Natural killer cell (primary cell): ENCODE data around the gene MCM3AP. TPM values are rescaled to one million over a fixed set of nuclear protein-coding genes. Genes with fewer than 3 reads are reported as not detected.
A peak's percentile ranks its signal among the peaks of the same experiment; 100 is the strongest.
"Not testable (repeated sequence)": the region's sequence is repeated elsewhere in the genome, so short reads cannot be mapped to it uniquely, and the experiment has no call there.

Experiments
- ATAC-seq, 3 donors: fragments of 150-1000 bp in 2 of 3; fragments of 200-7000 bp in 1 of 3; cut with Tn5 transposase; 1 replicate in 1 of 3; 2 replicates in 2 of 3; pipeline ENCODE4 v1.10.0; 2021; ENCODE audit warnings: mild to moderate bottlenecking in 2 of 3, moderate library complexity in 2 of 3
- DNase-seq, 2 donors: peaks; one replicate each; pipeline versions ENCODE4 v3.0.0 to v3.0.0-alpha.2; 2013 to 2021; ENCODE audit warnings: mixed read lengths in 1 of 2
- H3K27ac ChIP-seq: one replicate; pipeline ENCODE4 v1.5.1; 2013; ENCODE audit warnings: mild to moderate bottlenecking, low read length
- H3K27me3 ChIP-seq: one replicate; pipeline ENCODE4 v1.6.1; 2013; ENCODE audit warnings: low read length; ENCODE audit not compliant: control insufficient read depth, insufficient read depth
- H3K36me3 ChIP-seq: one replicate; pipeline ENCODE4 v1.6.1; 2013; ENCODE audit warnings: low read length; ENCODE audit not compliant: control insufficient read depth, insufficient read depth
- H3K4me1 ChIP-seq: one replicate; pipeline ENCODE4 v1.6.1; 2013; ENCODE audit warnings: low read length; ENCODE audit not compliant: control insufficient read depth, insufficient read depth
- H3K4me3 ChIP-seq: one replicate; pipeline ENCODE4 v1.5.1; 2013; ENCODE audit warnings: low read length
- H3K9me3 ChIP-seq: one replicate; pipeline ENCODE4 v1.6.1; 2013; ENCODE audit warnings: low read length; ENCODE audit not compliant: control insufficient read depth, insufficient read depth
- H3K27ac Mint-ChIP-seq, 2 donors: one replicate each; pipeline ENCODE4 v1.8.0; 2022; ENCODE audit warnings: mild to moderate bottlenecking in 2 of 2, mixed read lengths in 2 of 2, moderate library complexity in 1 of 2
- H3K27me3 Mint-ChIP-seq, 2 donors: one replicate each; pipeline ENCODE4 v1.8.0; 2022; ENCODE audit warnings: low read depth in 2 of 2, mixed read lengths in 2 of 2
- H3K36me3 Mint-ChIP-seq: one replicate; pipeline ENCODE4 v1.8.0; 2022; ENCODE audit warnings: mixed read lengths
- H3K4me1 Mint-ChIP-seq, 2 donors: one replicate each; pipeline ENCODE4 v1.8.0; 2022; ENCODE audit warnings: mixed read lengths in 2 of 2
- H3K4me3 Mint-ChIP-seq: one replicate; pipeline ENCODE4 v1.8.0; 2022; ENCODE audit warnings: mild to moderate bottlenecking, moderate library complexity, mixed read lengths
- H3K9me3 Mint-ChIP-seq, 2 donors: one replicate each; pipeline ENCODE4 v1.8.0; 2022; ENCODE audit warnings: mixed read lengths in 2 of 2
- CTCF ChIP-seq: fragments of 200-600 bp; IDR thresholded peaks from one replicate; pipeline ENCODE4 v1.8.0; 2022; ENCODE audit warnings: antibody characterized with exemption
- WGBS: methylation state at CpG from one replicate; pipeline ENCODE4 v1.1.7; 2013; ENCODE audit warnings: missing lambda C conversion rate; ENCODE audit not compliant: insufficient coverage; 5-methylcytosine and 5-hydroxymethylcytosine counted together
- intact Hi-C: fragments of 100-400 bp; cut with micrococcal nuclease; formaldehyde crosslinking; loops from one replicate; pipeline ENCODE4 v1.14.2; 2022
- total RNA-seq, 4 donors: library from RNA; stranded (reverse); fragments of 120-200 nt in 1 of 4; gene quantifications; one replicate each; pipeline versions ENCODE4 v1.2.3 to v1.2.4, GENCODE V29; 2013 to 2022

The MCM3AP gene
- total RNA-seq, 3 donors from 2014 or later (not counting 1 experiment from before 2014, with no cell fraction given) = 143 to 172 (median 159) TPM

- Mint-ChIP-seq H3K27ac (no peak overlapping the region), H3K36me3 (peaks cover 29% of the 10 kb centered on the region), H3K4me3 (no peak overlapping the region), H3K4me1 (peaks cover 8% of the 10 kb centered on the region in 2 donors), H3K9me3 (no peaks in the 10 kb centered on the region), H3K27me3 (no peaks in the 10 kb centered on the region)
- H3K27ac ChIP-seq = no peak overlapping the region
- DNase-seq = no peak
- TF ChIP-seq CTCF = no peak
- no peak for ATAC-seq
- peaks cover 83% of the 10 kb centered on the region for H3K36me3 ChIP-seq
- WGBS = 96% methylated on average over 8 of the region's 8 CpGs
- H3K4me1 ChIP-seq = no peaks in the 10 kb centered on the region
- H3K9me3 ChIP-seq = no peaks in the 10 kb centered on the region
- no peaks in the 10 kb centered on the region for H3K27me3 ChIP-seq
- H3K4me3 ChIP-seq = no peak overlapping the region
- intact Hi-C loops = no loop called here
These were observed 40.8 kb downstream of the MCM3AP start for GRCh38 chr21:46244602-46245001.

GRCh38 chr21:46243960-46244361 lies 41.5 kb downstream of the MCM3AP start:
- no peak for TF ChIP-seq CTCF
- Mint-ChIP-seq H3K27me3 (no peaks in the 10 kb centered on the region), H3K4me3 (no peak overlapping the region), H3K4me1 (peaks cover 6 to 7% of the 10 kb centered on the region in 2 donors), H3K9me3 (no peaks in the 10 kb centered on the region), H3K27ac (peak overlapping the region in 1 of 2 donors; percentile 72), H3K36me3 (peaks cover 32% of the 10 kb centered on the region)
- no peaks in the 10 kb centered on the region for H3K9me3 ChIP-seq
- no peak overlapping the region for H3K27ac ChIP-seq
- 68% methylated on average over 3 of the region's 3 CpGs for WGBS
- DNase-seq (no peak), ATAC-seq (peak in 1 of 3 donors; percentile 65)
- no peak overlapping the region for H3K4me3 ChIP-seq
- no peaks in the 10 kb centered on the region for H3K27me3 ChIP-seq
- no peaks in the 10 kb centered on the region for H3K4me1 ChIP-seq
- peaks cover 82% of the 10 kb centered on the region for H3K36me3 ChIP-seq
- intact Hi-C loops = no loop called here

GRCh38 chr21:46243325-46243724 lies 42.1 kb downstream of the MCM3AP start:
- intact Hi-C loops = no loop called here
- Histone ChIP-seq H3K4me1 (no peaks in the 10 kb centered on the region), H3K36me3 (peaks cover 85% of the 10 kb centered on the region), H3K4me3 (no peak overlapping the region), H3K27me3 (no peaks in the 10 kb centered on the region), H3K27ac (no peak overlapping the region), H3K9me3 (no peaks in the 10 kb centered on the region)
- no peaks in the 10 kb centered on the region for H3K9me3 Mint-ChIP-seq
- ATAC-seq = no peak
- H3K4me3 Mint-ChIP-seq = no peak overlapping the region
- WGBS = 94% methylated on average over 8 of the region's 8 CpGs
- peaks cover 6 to 7% of the 10 kb centered on the region in 2 donors for H3K4me1 Mint-ChIP-seq
- no peaks in the 10 kb centered on the region for H3K27me3 Mint-ChIP-seq
- TF ChIP-seq CTCF = no peak
- peaks cover 38% of the 10 kb centered on the region for H3K36me3 Mint-ChIP-seq
- no peak for DNase-seq
- H3K27ac Mint-ChIP-seq = peak overlapping the region; percentile 61 to 72

- DNase-seq, H3K9me3 ChIP-seq, H3K27ac Mint-ChIP-seq, H3K27me3 Mint-ChIP-seq, H3K4me3 ChIP-seq, H3K9me3 Mint-ChIP-seq, H3K27me3 ChIP-seq, H3K4me1 Mint-ChIP-seq, ATAC-seq, intact Hi-C loops, H3K4me3 Mint-ChIP-seq, H3K4me1 ChIP-seq, H3K27ac ChIP-seq: not testable (repeated sequence)
- peaks cover 33% of the 10 kb centered on the region for H3K36me3 Mint-ChIP-seq
- H3K36me3 ChIP-seq = peaks cover 76% of the 10 kb centered on the region
- WGBS = 100% methylated on average over 1 of the region's 1 CpG
These were observed 43.8 kb downstream of the MCM3AP start for GRCh38 chr21:46241577-46241976.
